GM19351 (cell line): Measurements from ENCODE around the gene SYCN.
"Not testable (repeated sequence)": the region's sequence is repeated elsewhere in the genome, so short reads cannot be mapped to it uniquely, and the experiment has no call there.

Experiments
- ATAC-seq: cut with Tn5 transposase; IDR thresholded peaks from one replicate; pipeline ENCODE4 v1.9.1; 2021; ENCODE audit warnings: mild to moderate bottlenecking, moderate library complexity; ENCODE audit not compliant: unreplicated experiment

The SYCN gene

GRCh38 chr19:39203372-39204341 lies at the start of gene SYCN:
Gene SYCN, minus strand, starts transcription at chr19:39204263. Its CDS starts 9 bp downstream, at chr19:39204254.
- no peak for ATAC-seq

- no peak for ATAC-seq
Measured at GRCh38 chr19:39253374-39254149, 49.5 kb upstream of the SYCN start.

GRCh38 chr19:39252458-39252857 lies 48.4 kb upstream of the SYCN start:
- ATAC-seq: no peak

- no peak for ATAC-seq
Measured at GRCh38 chr19:39251846-39252245, 47.8 kb upstream of the SYCN start.

- no peak for ATAC-seq
Measured at GRCh38 chr19:39251081-39251480, 47.0 kb upstream of the SYCN start.

GRCh38 chr19:39248806-39249205 lies 44.7 kb upstream of the SYCN start, which contains the start of gene IFNL4:
Gene IFNL4, minus strand, starts transcription at chr19:39248856.
- ATAC-seq: no peak

GRCh38 chr19:39247701-39248664 lies 43.9 kb upstream of the SYCN start:
- ATAC-seq: no peak

- ATAC-seq: no peak
Measured at GRCh38 chr19:39246951-39247669, 43.0 kb upstream of the SYCN start.

- ATAC-seq: not testable (repeated sequence)
Measured at GRCh38 chr19:39245166-39245565, 41.1 kb upstream of the SYCN start.

- ATAC-seq: not testable (repeated sequence)
Measured at GRCh38 chr19:39244410-39245100, 40.5 kb upstream of the SYCN start, which contains the start of gene IFNL3. Gene IFNL3, minus strand, starts transcription at chr19:39245006. Its CDS starts 39 bp downstream, at chr19:39244967.

GRCh38 chr19:39243741-39244140 lies 39.7 kb upstream of the SYCN start:
- ATAC-seq: not testable (repeated sequence)

GRCh38 chr19:39240421-39240820 lies 36.4 kb upstream of the SYCN start:
- no peak for ATAC-seq

GRCh38 chr19:39238944-39239343 lies 34.9 kb upstream of the SYCN start:
- no peak for ATAC-seq

- no peak for ATAC-seq
Measured at GRCh38 chr19:39238209-39238608, 34.1 kb upstream of the SYCN start.

- ATAC-seq: no peak
Measured at GRCh38 chr19:39237200-39238184, 33.4 kb upstream of the SYCN start.

GRCh38 chr19:39236527-39236926 lies 32.5 kb upstream of the SYCN start:
- ATAC-seq: no peak

- no peak for ATAC-seq
Measured at GRCh38 chr19:39232708-39233107, 28.6 kb upstream of the SYCN start.
